GM12801 (cell line): Measurements from ENCODE around the gene LSM10.

Experiments used
- TF ChIP-seq, protein P1 (sequence below): IDR thresholded peaks from one replicate; pipeline ENCODE4 v1.5.1; 2011; ENCODE audit warnings: control low read depth; ENCODE audit not compliant: insufficient read length; ENCODE audit errors: extremely low read depth

LSM10 gene

DNA sequence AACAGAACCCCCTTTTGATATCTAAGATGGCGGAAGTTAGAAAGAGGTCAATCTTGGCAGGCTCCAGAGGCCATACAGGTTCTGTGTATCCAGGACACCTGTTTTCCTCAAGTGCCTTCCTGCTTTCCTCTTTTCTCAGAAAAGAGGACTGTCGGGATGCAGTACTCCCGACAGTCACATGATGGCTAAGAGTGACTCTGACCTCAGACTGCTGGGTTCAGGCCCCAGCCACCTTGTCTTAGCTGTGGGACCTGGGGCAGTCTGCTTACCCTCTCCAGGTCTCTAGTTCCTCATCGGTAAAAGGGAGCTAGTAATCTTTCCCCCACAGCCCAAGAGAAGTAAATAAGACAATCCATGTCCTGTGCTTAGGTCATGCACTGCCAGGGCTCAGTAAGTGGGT, 41.9 kb downstream of the LSM10 start:
- TF ChIP-seq, protein P1, sequence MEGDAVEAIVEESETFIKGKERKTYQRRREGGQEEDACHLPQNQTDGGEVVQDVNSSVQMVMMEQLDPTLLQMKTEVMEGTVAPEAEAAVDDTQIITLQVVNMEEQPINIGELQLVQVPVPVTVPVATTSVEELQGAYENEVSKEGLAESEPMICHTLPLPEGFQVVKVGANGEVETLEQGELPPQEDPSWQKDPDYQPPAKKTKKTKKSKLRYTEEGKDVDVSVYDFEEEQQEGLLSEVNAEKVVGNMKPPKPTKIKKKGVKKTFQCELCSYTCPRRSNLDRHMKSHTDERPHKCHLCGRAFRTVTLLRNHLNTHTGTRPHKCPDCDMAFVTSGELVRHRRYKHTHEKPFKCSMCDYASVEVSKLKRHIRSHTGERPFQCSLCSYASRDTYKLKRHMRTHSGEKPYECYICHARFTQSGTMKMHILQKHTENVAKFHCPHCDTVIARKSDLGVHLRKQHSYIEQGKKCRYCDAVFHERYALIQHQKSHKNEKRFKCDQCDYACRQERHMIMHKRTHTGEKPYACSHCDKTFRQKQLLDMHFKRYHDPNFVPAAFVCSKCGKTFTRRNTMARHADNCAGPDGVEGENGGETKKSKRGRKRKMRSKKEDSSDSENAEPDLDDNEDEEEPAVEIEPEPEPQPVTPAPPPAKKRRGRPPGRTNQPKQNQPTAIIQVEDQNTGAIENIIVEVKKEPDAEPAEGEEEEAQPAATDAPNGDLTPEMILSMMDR, result no peak

DNA sequence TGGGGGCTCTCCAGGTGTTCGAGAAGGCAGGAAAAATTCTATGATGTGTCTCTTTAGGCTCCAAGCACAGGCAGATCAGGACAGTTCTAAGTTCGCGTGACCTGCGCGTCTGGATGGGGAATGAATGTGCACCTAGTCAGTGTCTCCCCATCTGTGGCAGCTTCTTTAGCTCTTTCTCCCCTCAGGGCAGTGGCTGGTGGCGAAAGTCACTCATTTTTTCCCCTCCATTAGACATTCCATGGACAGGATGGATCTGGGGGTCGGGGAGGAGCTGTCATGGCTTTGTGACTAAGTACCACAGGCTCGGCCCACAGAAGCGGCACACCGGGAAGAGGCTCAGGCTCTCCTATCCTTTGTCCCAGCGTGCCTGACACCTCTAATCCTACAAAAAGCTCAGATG, 43.2 kb downstream of the LSM10 start:
- TF ChIP-seq, protein P1, result no peak

DNA sequence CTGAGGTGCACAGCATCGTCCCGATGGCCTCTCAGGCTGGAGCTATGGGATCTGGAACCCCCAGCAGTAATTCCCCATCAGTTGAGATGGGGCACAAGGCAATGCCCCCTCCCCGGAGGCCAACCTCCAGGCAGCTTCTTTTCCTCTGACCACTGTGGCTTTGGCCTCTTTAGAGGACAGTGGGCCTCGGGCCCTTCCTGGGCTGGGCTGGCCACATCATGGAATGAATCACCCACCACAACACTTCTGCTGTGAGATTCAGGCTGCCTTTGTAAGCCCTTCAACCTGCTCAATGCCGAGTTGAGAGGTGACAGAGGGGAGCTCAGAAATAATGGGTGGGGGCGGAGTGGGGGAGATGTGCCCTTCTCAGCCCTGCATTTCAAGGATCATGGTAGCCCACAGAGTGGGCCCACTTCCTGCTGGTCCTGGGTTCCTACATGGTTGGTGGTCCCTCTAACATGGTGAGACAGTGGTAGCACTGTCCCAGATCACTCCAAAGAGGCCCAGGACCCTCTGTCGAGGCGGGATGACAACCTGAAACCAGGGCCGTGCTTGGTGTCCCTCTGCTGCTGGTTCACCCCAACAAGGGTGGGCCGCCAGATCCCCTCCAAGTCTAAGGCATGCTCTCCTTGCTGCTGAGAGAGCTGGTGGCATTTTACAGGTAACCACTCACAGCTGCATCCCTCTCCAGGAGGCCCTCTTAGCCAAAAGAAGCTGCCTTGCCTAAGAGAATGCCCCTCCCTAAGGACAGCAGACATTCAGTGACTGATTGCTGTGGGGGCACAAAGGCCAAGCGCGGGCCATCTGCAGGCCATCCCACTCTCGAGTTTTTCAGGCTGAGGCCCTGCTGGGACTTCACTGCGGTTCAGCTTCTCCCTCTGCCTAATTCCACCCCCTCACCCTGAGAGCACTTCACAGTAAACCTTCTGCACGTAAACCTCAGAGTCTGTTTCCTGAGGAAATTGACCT, 44.5 kb downstream of the LSM10 start:
- TF ChIP-seq, protein P1, result no peak

DNA sequence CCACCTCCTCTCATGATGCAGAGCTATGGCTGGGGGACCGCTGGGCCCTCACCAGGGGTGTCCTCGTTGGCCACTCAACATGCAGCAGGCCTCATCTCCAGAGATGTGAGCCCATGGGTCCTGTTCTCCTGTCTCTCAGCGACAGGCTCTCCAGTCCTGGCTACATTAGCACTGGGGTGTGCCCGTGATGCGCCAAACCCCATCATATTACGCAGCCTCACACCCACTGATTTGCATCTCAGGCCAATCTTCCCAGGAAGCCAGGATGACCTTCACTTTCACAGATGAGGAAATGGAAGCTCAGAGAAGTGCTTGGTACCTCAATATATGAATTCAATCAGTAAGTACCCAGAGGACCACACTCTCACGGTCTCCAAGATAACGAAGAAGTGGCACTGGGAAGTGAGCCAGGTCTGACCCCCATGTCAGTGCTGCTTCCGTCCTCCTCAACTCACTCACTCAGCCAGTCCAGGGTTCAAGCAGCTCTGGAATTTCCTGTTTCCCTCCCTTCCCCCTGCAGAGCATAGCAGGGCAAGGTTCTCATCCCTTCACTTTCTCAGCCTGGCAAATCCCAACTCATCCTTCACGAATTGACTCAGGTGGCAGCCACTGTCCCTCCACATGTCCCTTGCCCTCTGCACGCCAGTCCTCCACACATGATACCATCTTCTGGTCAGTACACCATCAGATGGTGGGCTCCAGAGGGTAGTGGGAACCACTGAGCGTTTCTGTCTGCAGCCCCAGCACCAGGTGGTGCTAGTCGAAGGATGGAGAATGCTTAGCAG, 45.4 kb downstream of the LSM10 start:
- TF ChIP-seq, protein P1, result no peak

DNA sequence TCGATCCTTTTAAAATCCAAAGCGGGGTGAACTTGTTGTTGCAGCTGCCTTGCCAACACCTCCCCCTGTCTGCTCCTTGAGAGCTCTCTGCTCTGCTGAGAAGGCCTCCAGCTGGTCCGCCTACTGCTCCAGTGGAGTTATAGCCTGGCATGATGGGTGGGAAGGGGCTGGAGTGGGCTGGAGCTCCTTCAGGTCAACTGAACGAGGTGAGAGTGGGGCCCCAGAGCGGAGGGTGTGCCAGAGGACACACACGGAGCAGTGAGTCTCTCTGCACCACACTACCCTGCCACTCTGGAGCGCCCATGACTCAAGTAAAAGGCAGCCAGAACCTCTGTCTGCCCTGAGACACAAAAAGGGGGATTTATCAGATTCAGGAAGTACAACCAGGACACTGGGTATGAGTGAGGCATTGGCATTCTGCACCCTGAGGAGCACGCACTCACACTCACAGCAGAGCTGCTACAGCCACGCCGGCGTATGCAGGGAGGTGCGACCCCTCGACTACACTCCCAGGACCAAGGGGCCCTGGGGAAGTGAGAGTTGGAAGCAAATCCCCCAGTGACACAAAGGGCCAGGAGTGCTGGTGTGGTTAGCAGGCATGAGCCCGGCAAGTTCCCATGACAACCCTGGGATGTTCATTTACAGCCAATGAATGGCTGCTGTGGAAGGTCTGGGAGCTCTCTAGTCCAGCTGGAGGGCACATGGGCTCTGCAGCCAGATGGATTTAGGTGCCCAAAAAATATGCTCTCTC, 46.3 kb downstream of the LSM10 start:
- TF ChIP-seq, protein P1, result no peak

DNA sequence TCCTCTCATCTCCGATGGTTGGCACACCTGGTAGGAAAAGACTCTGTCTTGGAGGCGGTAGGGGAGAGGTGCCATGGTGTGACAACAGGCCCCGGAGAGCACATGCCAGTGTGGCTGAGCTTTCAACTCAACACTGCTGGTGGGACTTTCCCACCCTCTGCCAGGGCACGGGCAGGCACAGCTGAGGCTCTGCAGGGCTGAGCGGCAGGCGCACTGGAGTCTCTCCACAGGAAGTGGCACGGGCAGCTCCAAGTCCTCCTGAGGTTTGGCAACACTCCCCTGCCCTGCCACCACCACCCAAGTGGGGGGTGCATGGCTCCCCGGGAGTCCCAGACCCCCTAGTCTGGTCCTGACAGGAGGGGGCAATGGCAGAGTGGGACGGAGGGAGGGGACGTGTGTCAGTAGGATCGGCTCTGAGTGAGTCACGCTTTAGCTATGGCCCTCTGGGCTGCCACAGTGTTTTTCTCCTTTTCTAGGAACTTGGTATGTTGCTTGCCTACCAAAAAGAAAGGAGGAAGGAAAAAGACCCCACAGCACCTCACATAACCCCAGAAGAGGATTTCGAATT, 47.0 kb downstream of the LSM10 start:
- TF ChIP-seq, protein P1, result no peak

DNA sequence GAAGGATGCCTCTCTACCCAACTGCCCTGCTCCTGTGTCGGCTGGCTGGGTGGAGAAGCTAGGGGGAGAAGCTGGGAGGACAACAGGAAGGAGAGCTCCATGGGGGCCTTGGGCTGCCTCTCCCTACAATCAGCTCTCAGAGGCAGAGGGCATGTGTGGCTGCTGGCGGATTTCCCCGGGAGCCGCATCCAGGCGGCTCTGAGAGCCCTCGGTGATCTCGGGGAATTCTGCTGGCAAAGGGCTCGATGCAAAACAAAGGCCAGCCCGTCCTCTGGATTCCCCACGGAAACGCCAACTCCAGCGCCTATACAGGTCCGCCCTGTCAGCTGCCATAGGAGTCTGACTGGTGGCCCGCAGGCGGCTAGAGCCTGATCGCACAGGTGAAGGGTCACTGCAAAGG, 47.9 kb downstream of the LSM10 start:
- TF ChIP-seq, protein P1, result no peak
